Gastroesophageal sphincter (tissue), 4 donors: Measurements from ENCODE around the gene HOPX. TPM values are rescaled to one million over a fixed set of nuclear protein-coding genes. Genes with fewer than 3 reads are reported as not detected.

Experiments used
- ATAC-seq: fragments of 150-250 bp; one replicate; pipeline ENCODE4 v1.9.1; 2016; ENCODE audit warnings: mild to moderate bottlenecking, moderate library complexity
- H3K27ac ChIP-seq, 4 donors: fragments of 200-600 bp; sonication (generic) in 3 of 4; 1 replicate in 3 of 4; 2 replicates in 1 of 4; pipeline ENCODE4 v1.5.1; 2016 to 2019
- H3K27me3 ChIP-seq: fragments of 200-600 bp; sonication (generic); one replicate; pipeline ENCODE4 v1.5.1; 2019
- H3K36me3 ChIP-seq, 2 donors: fragments of 200-600 bp; sonication (generic); one replicate each; pipeline ENCODE4 v1.5.1; 2019; ENCODE audit warnings: control low read depth in 1 of 2
- H3K4me1 ChIP-seq, 3 donors: fragments of 200-600 bp; sonication (generic); 1 replicate in 2 of 3; 2 replicates in 1 of 3; pipeline ENCODE4 v1.5.1; 2016 to 2019; ENCODE audit warnings: control low read depth in 2 of 3
- H3K4me3 ChIP-seq, 2 donors: fragments of 200-600 bp; sonication (generic); one replicate each; pipeline ENCODE4 v1.5.1; 2019; ENCODE audit warnings: mild to moderate bottlenecking in 1 of 2, moderate library complexity in 1 of 2
- H3K9me3 ChIP-seq, 3 donors: fragments of 200-600 bp; sonication (generic); one replicate each; pipeline ENCODE4 v1.5.1; 2017 to 2019; ENCODE audit warnings: control low read depth in 2 of 3
- CTCF ChIP-seq, 4 experiments: fragments of 200-600 bp in 2 of 4; fragments of 450-650 bp in 2 of 4; sonication (generic) in 1 of 4; IDR thresholded peaks; one replicate each; pipeline ENCODE4 v1.5.1; 2017 to 2019; ENCODE audit warnings: antibody characterized with exemption in 4 of 4, mild to moderate bottlenecking in 2 of 4, moderate library complexity in 2 of 4
- EP300 ChIP-seq: sonication (generic); formaldehyde crosslinking; IDR thresholded peaks from one replicate; pipeline ENCODE4 v1.6.1; 2017; ENCODE audit warnings: antibody characterized with exemption, mild to moderate bottlenecking
- POLR2A ChIP-seq, 2 donors: fragments of 450-650 bp; IDR thresholded peaks; one replicate each; pipeline ENCODE4 v1.6.1; 2017; ENCODE audit warnings: antibody characterized with exemption in 2 of 2, mild to moderate bottlenecking in 2 of 2, moderate library complexity in 1 of 2
- POLR2AphosphoS5 ChIP-seq: sonication (generic); formaldehyde crosslinking; IDR thresholded peaks from one replicate; pipeline ENCODE4 v1.6.1; 2017; ENCODE audit warnings: antibody characterized with exemption
- WGBS, 2 donors: methylation state at CpG; one replicate each; pipeline ENCODE4 v1.1.5; 2018; ENCODE audit warnings: low coverage in 1 of 2; 5-methylcytosine and 5-hydroxymethylcytosine counted together
- total RNA-seq, 4 donors: library from RNA; depleted of rRNA; stranded (reverse); fragments of >200 nt; gene quantifications; one replicate each; pipeline ENCODE4 v1.1.0, GENCODE V29; 2016

HOPX gene
- total RNA-seq, 4 donors from 2014 or later: 2.7 to 31.7 (median 6.6) TPM

- TF ChIP-seq EP300 (no peak), CTCF (IDR thresholded peaks at IDR 0.05) (no peak), POLR2A (IDR thresholded peaks at IDR 0.05) (no peak), POLR2AphosphoS5 (no peak)
- no peak for ATAC-seq
- H3K9me3 ChIP-seq: no peaks in the 10 kb centered on the region
- no peaks in the 10 kb centered on the region for H3K36me3 ChIP-seq
- peaks cover 58% of the 10 kb centered on the region for H3K27me3 ChIP-seq
- no peak overlapping the region for H3K27ac ChIP-seq
- no peak overlapping the region for H3K4me3 ChIP-seq
- WGBS, 2 donors: 28 to 33% methylated on average over 4 of the region's 4 CpGs
- peaks cover 0 to 30% (median 0%) of the 10 kb centered on the region in 3 donors for H3K4me1 ChIP-seq
Measured at GRCh38 chr4:56654238-56654632, 26.9 kb downstream of the HOPX start.

GRCh38 chr4:56653461-56654237, 27.4 kb downstream of the HOPX start:
- TF ChIP-seq POLR2AphosphoS5 (no peak), POLR2A (IDR thresholded peaks at IDR 0.05) (no peak), EP300 (no peak), CTCF (IDR thresholded peaks at IDR 0.05) (no peak)
- Histone ChIP-seq H3K27me3 (peaks cover 56% of the 10 kb centered on the region), H3K4me1 (peaks cover 0 to 30% (median 0%) of the 10 kb centered on the region in 3 donors), H3K27ac (no peak overlapping the region), H3K36me3 (no peaks in the 10 kb centered on the region), H3K4me3 (no peak overlapping the region), H3K9me3 (no peaks in the 10 kb centered on the region)
- 69 to 78% methylated on average over 1 of the region's 1 CpG for WGBS, 2 donors
- no peak for ATAC-seq

GRCh38 chr4:56652196-56652595, 28.9 kb downstream of the HOPX start:
- TF ChIP-seq POLR2A (IDR thresholded peaks at IDR 0.05) (no peak), EP300 (no peak), POLR2AphosphoS5 (no peak)
- H3K27ac ChIP-seq: no peak overlapping the region

GRCh38 chr4:56651056-56651350, 30.1 kb downstream of the HOPX start:
- H3K4me3 ChIP-seq: no peak overlapping the region
- no peak overlapping the region for H3K27ac ChIP-seq
- no peaks in the 10 kb centered on the region for H3K9me3 ChIP-seq
- TF ChIP-seq CTCF (IDR thresholded peaks at IDR 0.05) (no peak), POLR2A (IDR thresholded peaks at IDR 0.05) (no peak), POLR2AphosphoS5 (no peak), EP300 (no peak)
- peaks cover 34% of the 10 kb centered on the region for H3K27me3 ChIP-seq
- no peak for ATAC-seq
- H3K36me3 ChIP-seq: no peaks in the 10 kb centered on the region
- 84 to 96% methylated on average over 1 of the region's 1 CpG for WGBS, 2 donors
- peaks cover 0 to 24% (median 0%) of the 10 kb centered on the region in 3 donors for H3K4me1 ChIP-seq

More at GRCh38 chr4:56652196-56652595, 28.9 kb downstream of the HOPX start:
- no peak for ATAC-seq
- Histone ChIP-seq H3K27me3 (peaks cover 45% of the 10 kb centered on the region), H3K9me3 (no peaks in the 10 kb centered on the region), H3K36me3 (no peaks in the 10 kb centered on the region), H3K4me3 (no peak overlapping the region), H3K4me1 (peaks cover 0 to 30% (median 0%) of the 10 kb centered on the region in 3 donors)
- WGBS, 2 donors: 78 to 92% methylated on average over 3 of the region's 3 CpGs

- Histone ChIP-seq H3K4me3 (no peak overlapping the region), H3K36me3 (no peaks in the 10 kb centered on the region), H3K27me3 (peaks cover 28% of the 10 kb centered on the region), H3K4me1 (peaks cover 0 to 18% (median 0%) of the 10 kb centered on the region in 3 donors), H3K9me3 (no peaks in the 10 kb centered on the region), H3K27ac (no peak overlapping the region)
- no peak for ATAC-seq
- TF ChIP-seq EP300 (no peak), CTCF (IDR thresholded peaks at IDR 0.05) (no peak), POLR2AphosphoS5 (no peak), POLR2A (IDR thresholded peaks at IDR 0.05) (no peak)
- 81 to 86% methylated on average over 6 of the region's 6 CpGs for WGBS, 2 donors
Measured at GRCh38 chr4:56650262-56651055, 30.6 kb downstream of the HOPX start.
